Heart left ventricle (tissue), 16 donors: ENCODE results near the gene INSL4. TPM values are rescaled to one million over a fixed set of nuclear protein-coding genes. Genes with fewer than 3 reads are reported as not detected.

Experiments used
- ATAC-seq, 4 donors: fragments of 200-7000 bp; cut with Tn5 transposase; one replicate each; pipeline ENCODE4 v1.9.1; 2020 to 2022; ENCODE audit warnings: moderate library complexity in 4 of 4, mild to moderate bottlenecking in 3 of 4, moderate number of reproducible peaks in 1 of 4
- DNase-seq, 5 donors: peaks; one replicate each; pipeline ENCODE4 v3.0.0-alpha.2; 2020
- H3K27ac ChIP-seq, 12 donors: fragments of 200-600 bp; sonication (generic) in 4 of 12; one replicate each; pipeline versions ENCODE4 v1.5.0 to v1.8.0; 2016 to 2022; ENCODE audit warnings: mild to moderate bottlenecking in 2 of 12
- H3K27me3 ChIP-seq, 9 donors: fragments of 200-600 bp; sonication (generic) in 2 of 9; one replicate each; pipeline versions ENCODE4 v1.5.1 to v1.8.0; 2016 to 2022; ENCODE audit warnings: mild to moderate bottlenecking in 3 of 9
- H3K36me3 ChIP-seq, 9 donors: fragments of 200-600 bp; sonication (generic) in 2 of 9; one replicate each; pipeline versions ENCODE4 v1.5.0 to v1.8.0; 2018 to 2022; ENCODE audit warnings: mild to moderate bottlenecking in 2 of 9
- H3K4me1 ChIP-seq, 12 donors: fragments of 200-600 bp; sonication (generic) in 4 of 12; one replicate each; pipeline versions ENCODE4 v1.5.0 to v1.8.0; 2016 to 2022; ENCODE audit warnings: mild to moderate bottlenecking in 3 of 12
- H3K4me3 ChIP-seq, 12 donors: fragments of 200-600 bp; sonication (generic) in 4 of 12; one replicate each; pipeline versions ENCODE4 v1.5.0 to v1.8.0; 2017 to 2022; ENCODE audit warnings: mild to moderate bottlenecking in 9 of 12, moderate library complexity in 4 of 12
- H3K9me3 ChIP-seq, 12 donors: fragments of 200-600 bp; sonication (generic) in 4 of 12; one replicate each; pipeline versions ENCODE4 v1.5.0 to v1.8.0; 2016 to 2022; ENCODE audit warnings: mild to moderate bottlenecking in 1 of 12
- POLR2A ChIP-seq, 2 donors: fragments of 450-650 bp; IDR thresholded peaks; one replicate each; pipeline ENCODE4 v1.6.1; 2017; ENCODE audit warnings: antibody characterized with exemption in 2 of 2, mild to moderate bottlenecking in 2 of 2, moderate library complexity in 2 of 2
- WGBS, 4 donors: extraction: QIAGEN DNeasy Blood & Tissue Kit in 2 of 4; methylation state at CpG; one replicate each; pipeline versions ENCODE4 v1.1.5 to v1.1.7; 2013 to 2018; 5-methylcytosine and 5-hydroxymethylcytosine counted together
- intact Hi-C, 10 donors: fragments of 100-400 bp; cut with DNase I; formaldehyde crosslinking; loops; one replicate each; pipeline versions ENCODE4 v1.11.1 to v1.14.2; 2022
- long read RNA-seq, 3 donors: library from polyadenylated mRNA; unstranded; transcript quantifications; one replicate each; pipeline ENCODE4 v2.0.0, GENCODE V29; 2020 to 2021
- polyA plus RNA-seq, 2 donors: library from polyadenylated mRNA; stranded (reverse); fragments of 200-250 nt; gene quantifications; one replicate each; pipeline ENCODE4 v1.2.3, GENCODE V29; 2013
- total RNA-seq, 9 donors: library from RNA; depleted of rRNA in 2 of 9; stranded (reverse); fragments of >200 nt in 2 of 9; fragmentation: NEBNext Ultra II Directional in 3 of 9; extraction: Animal tissue kit (Norgen Biotek cat#: 25700) in 3 of 9; gene quantifications; one replicate each; pipeline versions ENCODE4 v1.1.0 to v1.2.4, GENCODE V29; 2016 to 2023
- TF ChIP-seq, protein P1 (sequence below), 12 donors: fragments of 200-600 bp; sonication (generic) in 4 of 12; IDR thresholded peaks; one replicate each; pipeline versions ENCODE4 v1.5.0 to v1.8.0; 2018 to 2022; ENCODE audit warnings: antibody characterized with exemption in 12 of 12, mild to moderate bottlenecking in 5 of 12
- donor health status: ischemic (EF 13 %, LVEDD 7.1; RV severe dilation, severe dysfunction).
- donor health status: healthy with polysubstance abuse.
- donor health status: DM: no; HTN: yes; CAD: no.
- donor health status: DM: no; HTN: no; CAD: no.
- donor health status: ischemic (EF 25% LVEDD 6.9; RV normal size, moderate dysfunction).
- donor health status: ischemic (EF 25% LVEDD 5.7; RV mildly dilated, moderate dysfunction).
- donor health status: healthy.
- donor health status: DM: yes; HTN: yes; CAD: no.
- donor health status: ischemic (EF 35%, LVEDD 5.7; RV mildly dilated, moderate dysfunction).
- donor health status: nonischemic (EF 11% LVEDD 7.7; RV severe dilation, severe dysfunction).
- donor health status: DM: yes; HTN: yes; CAD: no.
- donor health status: PGD.
- donor health status: ischemic (EF 29% LVEDD 5.4; RV normal size, mild dysfunction).
- donor health status: nonischemic (EF 23%, LVEDD 6.1; RV moderate dilation, normal function).

INSL4 gene
- total RNA-seq (not detected), polyA plus RNA-seq (not detected)
- long read RNA-seq, donor 1 = 0 reads
- long read RNA-seq, donor 2 = 0 reads
- long read RNA-seq, donor 3 = 0 reads

GRCh38 chr9:5231212-5231611 is at the start of gene INSL4:
Gene INSL4, plus strand, starts transcription at chr9:5231419. Its CDS starts 105 bp downstream, at chr9:5231524.
- H3K27me3 ChIP-seq = peaks cover 0 to 6% (median 0%) of the 10 kb centered on the region in 9 donors
- no peak for ATAC-seq
- intact Hi-C loops = no loop called here
- no peak within 1 kb of the TSS for H3K27ac ChIP-seq
- DNase-seq = no peak
- 85 to 98% (median 91%) methylated on average over 2 of the region's 2 CpGs for WGBS, 4 donors
- H3K36me3 ChIP-seq = no peaks in the 10 kb centered on the region
- H3K4me1 ChIP-seq = no peaks in the 10 kb centered on the region
- no peak within 1 kb of the TSS for H3K4me3 ChIP-seq
- H3K9me3 ChIP-seq = peaks cover 0 to 5% (median 0%) of the 10 kb centered on the region in 12 donors
- TF ChIP-seq, protein P1, sequence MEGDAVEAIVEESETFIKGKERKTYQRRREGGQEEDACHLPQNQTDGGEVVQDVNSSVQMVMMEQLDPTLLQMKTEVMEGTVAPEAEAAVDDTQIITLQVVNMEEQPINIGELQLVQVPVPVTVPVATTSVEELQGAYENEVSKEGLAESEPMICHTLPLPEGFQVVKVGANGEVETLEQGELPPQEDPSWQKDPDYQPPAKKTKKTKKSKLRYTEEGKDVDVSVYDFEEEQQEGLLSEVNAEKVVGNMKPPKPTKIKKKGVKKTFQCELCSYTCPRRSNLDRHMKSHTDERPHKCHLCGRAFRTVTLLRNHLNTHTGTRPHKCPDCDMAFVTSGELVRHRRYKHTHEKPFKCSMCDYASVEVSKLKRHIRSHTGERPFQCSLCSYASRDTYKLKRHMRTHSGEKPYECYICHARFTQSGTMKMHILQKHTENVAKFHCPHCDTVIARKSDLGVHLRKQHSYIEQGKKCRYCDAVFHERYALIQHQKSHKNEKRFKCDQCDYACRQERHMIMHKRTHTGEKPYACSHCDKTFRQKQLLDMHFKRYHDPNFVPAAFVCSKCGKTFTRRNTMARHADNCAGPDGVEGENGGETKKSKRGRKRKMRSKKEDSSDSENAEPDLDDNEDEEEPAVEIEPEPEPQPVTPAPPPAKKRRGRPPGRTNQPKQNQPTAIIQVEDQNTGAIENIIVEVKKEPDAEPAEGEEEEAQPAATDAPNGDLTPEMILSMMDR (IDR thresholded peaks at IDR 0.05) = no peak
- TF ChIP-seq POLR2A (IDR thresholded peaks at IDR 0.05) = no peak

GRCh38 chr9:5184776-5185175 is 46.4 kb upstream of the INSL4 start:
- Histone ChIP-seq H3K27me3 (peaks cover 0 to 8% (median 0%) of the 10 kb centered on the region in 9 donors), H3K4me3 (no peak overlapping the region), H3K9me3 (peaks cover 0 to 10% (median 5%) of the 10 kb centered on the region in 12 donors), H3K4me1 (no peaks in the 10 kb centered on the region), H3K27ac (no peak overlapping the region), H3K36me3 (no peaks in the 10 kb centered on the region)
- TF ChIP-seq, protein P1 (IDR thresholded peaks at IDR 0.05) = no peak
- TF ChIP-seq POLR2A (IDR thresholded peaks at IDR 0.05) = no peak
- DNase-seq (no peak), ATAC-seq (no peak)
- 90 to 94% (median 92%) methylated on average over 2 of the region's 2 CpGs for WGBS, 4 donors
- intact Hi-C loops = loop anchor here in 8 of 10 donors (5.0 kb wide), 6 partner anchors 258 to 418 kb away; no protein-coding TSS in a partner anchor

GRCh38 chr9:5185220-5185840 is 45.9 kb upstream of the INSL4 start, which contains the start of gene INSL6:
Gene INSL6, minus strand, starts transcription at chr9:5185639. Its CDS starts 37 bp downstream, at chr9:5185602.
- peaks cover 0 to 8% (median 3%) of the 10 kb centered on the region in 12 donors for H3K9me3 ChIP-seq
- no peaks in the 10 kb centered on the region for H3K36me3 ChIP-seq
- ATAC-seq (no peak), DNase-seq (no peak)
- 87 to 95% (median 91%) methylated on average over 43 to 44 of the region's 44 CpGs for WGBS, 4 donors
- no peak within 1 kb of the TSS for H3K27ac ChIP-seq
- intact Hi-C loops = loop anchor here in 8 of 10 donors (5.0 kb wide), 6 partner anchors 257 to 417 kb away; no protein-coding TSS in a partner anchor
- H3K4me1 ChIP-seq = no peaks in the 10 kb centered on the region
- no peak within 1 kb of the TSS for H3K4me3 ChIP-seq
- H3K27me3 ChIP-seq = peaks cover 0 to 8% (median 0%) of the 10 kb centered on the region in 9 donors
- no peak for TF ChIP-seq POLR2A (IDR thresholded peaks at IDR 0.05)
- TF ChIP-seq, protein P1 (IDR thresholded peaks at IDR 0.05) = no peak

DNA sequence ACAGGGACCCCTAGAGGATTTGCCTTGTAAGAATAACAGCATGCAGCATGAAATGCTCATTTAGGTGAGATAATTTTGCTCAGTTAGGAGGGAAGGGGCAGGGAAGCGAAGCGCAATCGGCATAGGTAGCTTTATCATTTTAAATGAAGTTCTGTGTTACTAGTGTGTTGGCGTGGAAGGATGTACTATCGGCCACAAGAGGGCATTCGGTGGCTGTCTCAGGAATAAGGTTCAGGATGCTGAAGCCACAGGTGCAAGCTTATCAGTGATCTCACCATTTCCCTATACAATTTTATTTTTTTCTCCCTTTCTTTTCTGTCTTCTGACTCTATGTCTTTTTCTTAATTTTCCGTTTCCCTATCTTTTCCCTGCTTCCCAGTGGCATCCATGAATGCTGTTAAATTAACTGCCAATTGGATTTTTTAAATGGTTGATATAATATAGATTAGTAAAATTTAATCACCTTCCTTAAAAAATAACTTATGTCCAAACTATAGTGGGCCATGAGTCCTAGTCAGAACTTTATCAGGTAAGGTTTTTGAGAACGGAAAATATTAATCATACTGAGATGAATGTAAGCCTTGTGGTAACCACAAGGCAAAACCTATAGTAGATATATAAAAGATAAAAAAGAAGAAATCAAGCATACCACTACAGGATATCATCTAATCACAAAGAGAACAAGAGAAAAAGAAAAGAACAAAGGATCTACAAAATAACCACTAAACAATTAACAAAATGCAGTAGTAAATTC is 44.6 kb upstream of the INSL4 start:
- H3K27me3 ChIP-seq = peaks cover 0 to 8% (median 0%) of the 10 kb centered on the region in 9 donors
- no peak for TF ChIP-seq POLR2A (IDR thresholded peaks at IDR 0.05)
- TF ChIP-seq, protein P1 (IDR thresholded peaks at IDR 0.05) = peak; percentile 44 to 74 (median 69)
- 24 to 35% (median 32%) methylated on average over 8 of the region's 8 CpGs for WGBS, 4 donors
- no peaks in the 10 kb centered on the region for H3K4me1 ChIP-seq
- ATAC-seq (peak in 3 of 4 donors; percentile 70 to 76 (median 70)), DNase-seq (peak in 3 of 5 donors; percentile 27 to 32 (median 29))
- no peak overlapping the region for H3K4me3 ChIP-seq
- H3K36me3 ChIP-seq = no peaks in the 10 kb centered on the region
- no peak overlapping the region for H3K27ac ChIP-seq
- no peaks in the 10 kb centered on the region for H3K9me3 ChIP-seq
- intact Hi-C loops = loop anchor here (1.0 to 5.0 kb wide), 12 partner anchors 254 to 416 kb away; no protein-coding TSS in a partner anchor
